ENCODE data around the gene CTDSP1.
A peak's percentile ranks its signal among the peaks of the same experiment; 100 is the strongest.

The CTDSP1 gene

DNA sequence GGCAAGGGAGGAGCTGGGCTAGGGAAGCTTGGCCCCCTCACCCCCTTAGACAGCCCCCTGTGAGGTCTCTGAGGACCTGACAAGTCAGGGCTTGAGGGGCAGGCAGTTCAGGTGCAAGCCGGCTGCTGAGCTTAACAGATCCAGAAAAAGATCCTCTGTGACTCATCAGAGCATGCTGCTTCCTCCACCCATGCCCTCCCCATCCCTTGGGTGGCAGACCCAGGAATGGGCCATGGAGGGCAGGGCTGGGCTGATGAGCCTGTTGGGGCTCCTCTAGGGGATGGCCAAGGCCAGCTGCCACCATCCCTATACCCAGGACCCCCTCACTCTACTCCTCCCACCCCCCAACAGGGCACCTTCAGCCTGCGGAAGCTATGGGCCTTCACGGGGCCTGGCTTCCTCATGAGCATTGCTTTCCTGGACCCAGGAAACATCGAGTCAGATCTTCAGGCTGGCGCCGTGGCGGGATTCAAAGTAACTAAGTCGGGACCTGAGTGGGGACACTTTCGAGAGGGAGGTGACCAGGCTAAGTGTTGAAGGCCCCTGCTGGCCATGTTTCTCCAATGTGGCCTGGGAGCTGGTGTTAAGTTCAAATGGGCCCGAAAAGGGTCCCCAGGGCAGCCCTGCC, 15.7 kb upstream of the CTDSP1 start:
- DNase-seq = no peak

DNA sequence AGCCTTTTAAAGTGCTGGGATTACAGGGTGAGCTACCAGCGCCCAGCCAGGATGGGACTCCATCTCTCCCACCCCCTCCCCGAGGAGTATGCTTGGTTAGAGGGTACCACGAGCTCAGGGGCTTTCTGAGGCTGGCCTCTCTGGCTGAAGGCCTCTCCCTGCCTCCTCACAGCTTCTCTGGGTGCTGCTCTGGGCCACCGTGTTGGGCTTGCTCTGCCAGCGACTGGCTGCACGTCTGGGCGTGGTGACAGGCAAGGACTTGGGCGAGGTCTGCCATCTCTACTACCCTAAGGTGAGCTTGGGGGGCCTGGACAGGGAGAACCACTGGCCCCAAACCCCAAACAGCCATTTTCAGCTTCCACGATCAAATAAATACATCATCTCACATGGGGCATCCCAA, 14.7 kb upstream of the CTDSP1 start:
- DNase-seq = no peak

DNA sequence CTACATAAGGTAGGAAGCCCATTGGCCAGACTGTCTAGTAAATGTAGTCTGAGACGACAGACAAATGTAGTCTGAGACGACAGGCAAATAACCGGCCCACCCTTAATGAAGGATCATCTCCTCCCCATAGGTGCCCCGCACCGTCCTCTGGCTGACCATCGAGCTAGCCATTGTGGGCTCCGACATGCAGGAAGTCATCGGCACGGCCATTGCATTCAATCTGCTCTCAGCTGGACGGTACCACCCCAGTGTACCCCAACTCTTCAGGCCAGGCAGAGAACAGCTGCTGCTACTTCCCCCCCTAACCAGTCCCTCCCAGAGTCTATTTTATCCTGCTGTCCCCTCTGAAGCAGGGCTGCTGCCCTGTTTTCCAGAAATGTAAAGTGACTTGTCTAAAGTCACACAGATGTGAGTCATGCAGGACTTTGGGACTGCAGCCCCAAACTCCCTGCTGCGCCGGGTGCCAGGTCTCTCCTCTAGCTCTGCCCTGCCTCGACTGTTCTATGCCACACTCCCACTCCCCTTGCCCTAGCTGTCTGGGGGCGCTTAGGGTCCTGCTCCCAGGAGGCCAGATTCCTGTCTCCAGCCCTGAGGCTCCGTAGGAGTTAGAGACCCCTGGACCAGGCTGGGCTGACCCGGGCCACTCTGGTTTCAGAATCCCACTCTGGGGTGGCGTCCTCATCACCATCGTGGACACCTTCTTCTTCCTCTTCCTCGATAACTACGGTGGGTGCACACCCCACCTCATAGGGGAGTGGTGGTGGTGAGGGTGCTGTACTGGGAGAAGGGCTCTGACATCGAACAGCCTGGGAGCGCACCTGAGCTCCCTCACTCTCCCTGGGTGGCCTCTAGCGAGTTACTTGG, 12.9 kb upstream of the CTDSP1 start:
- no peak for DNase-seq

DNA sequence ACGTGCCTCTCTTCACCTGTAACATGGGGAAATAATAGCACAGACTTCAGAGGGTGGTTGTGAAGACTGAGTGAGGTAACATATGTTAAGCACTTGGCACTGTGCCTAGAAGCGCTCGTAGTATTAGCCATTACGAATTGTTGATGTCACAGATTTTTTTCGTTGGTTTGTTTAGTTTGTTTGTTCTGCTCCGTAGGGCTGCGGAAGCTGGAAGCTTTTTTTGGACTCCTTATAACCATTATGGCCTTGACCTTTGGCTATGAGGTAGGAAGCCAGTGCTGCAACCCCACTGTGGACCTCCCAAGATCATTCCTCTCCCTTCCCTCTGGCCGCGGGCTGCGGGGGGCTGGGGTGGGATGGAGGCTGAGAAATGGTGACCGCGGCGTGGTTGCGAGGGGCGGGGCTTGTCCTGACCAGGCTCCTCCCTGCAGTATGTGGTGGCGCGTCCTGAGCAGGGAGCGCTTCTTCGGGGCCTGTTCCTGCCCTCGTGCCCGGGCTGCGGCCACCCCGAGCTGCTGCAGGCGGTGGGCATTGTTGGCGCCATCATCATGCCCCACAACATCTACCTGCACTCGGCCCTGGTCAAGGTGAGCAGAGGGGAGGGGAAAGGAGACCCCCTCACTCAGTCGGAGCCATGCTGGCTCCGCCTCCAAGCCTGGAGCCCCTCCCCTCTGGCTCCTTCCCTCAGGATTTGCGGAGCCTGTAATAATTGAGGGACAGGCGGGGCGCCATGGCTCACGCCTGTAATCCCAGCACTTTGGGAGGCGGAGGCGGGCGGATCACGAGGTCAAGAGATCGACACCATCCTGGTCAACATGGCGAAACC, 12.1 kb upstream of the CTDSP1 start:
- DNase-seq = peak; percentile 55

DNA sequence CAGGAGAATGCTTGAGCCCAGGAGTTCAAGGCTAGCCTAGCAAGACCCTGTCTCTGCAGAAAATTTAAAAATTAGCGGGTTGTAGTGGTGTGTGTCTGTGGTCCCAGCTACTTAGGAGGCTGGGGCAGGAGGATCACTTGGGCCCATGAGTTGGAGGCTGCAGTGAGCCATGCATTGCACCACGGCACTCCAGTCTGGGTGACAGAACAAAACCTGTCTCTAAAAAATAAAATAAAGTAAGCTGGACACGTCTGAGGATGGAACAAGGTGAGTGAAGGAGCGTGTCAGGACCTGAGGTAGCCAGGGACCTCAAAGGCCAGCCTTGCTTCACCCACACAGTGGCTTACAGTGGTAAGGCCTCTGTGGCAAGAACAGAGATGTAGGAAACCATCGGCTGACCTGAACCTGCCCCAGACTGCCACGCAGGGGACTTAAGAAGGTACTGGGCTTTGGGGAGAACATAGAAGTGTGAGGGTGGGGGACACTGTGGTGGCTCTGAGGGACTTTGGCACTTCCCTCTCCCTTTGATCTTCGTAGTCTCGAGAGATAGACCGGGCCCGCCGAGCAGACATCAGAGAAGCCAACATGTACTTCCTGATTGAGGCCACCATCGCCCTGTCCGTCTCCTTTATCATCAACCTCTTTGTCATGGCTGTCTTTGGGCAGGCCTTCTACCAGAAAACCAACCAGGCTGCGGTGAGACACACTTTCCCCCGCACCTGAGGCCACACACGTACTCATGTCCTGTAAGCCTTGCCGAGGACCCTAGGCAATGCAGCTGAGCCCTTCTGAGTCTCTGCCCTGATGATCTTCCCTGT, 10.1 kb upstream of the CTDSP1 start:
- DNase-seq = no peak

DNA sequence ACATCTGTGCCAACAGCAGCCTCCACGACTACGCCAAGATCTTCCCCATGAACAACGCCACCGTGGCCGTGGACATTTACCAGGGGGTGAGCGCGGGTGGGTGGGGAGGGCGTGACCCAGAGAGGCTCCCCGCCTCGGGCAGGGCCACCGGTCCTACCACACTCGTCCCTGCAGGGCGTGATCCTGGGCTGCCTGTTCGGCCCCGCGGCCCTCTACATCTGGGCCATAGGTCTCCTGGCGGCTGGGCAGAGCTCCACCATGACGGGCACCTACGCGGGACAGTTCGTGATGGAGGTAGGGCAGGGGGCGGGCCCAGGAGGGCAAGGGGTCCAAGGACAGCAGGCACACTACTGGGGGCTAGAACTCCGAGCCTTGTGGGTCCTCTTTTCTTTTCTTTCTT, 8.5 kb upstream of the CTDSP1 start:
- DNase-seq = no peak

DNA sequence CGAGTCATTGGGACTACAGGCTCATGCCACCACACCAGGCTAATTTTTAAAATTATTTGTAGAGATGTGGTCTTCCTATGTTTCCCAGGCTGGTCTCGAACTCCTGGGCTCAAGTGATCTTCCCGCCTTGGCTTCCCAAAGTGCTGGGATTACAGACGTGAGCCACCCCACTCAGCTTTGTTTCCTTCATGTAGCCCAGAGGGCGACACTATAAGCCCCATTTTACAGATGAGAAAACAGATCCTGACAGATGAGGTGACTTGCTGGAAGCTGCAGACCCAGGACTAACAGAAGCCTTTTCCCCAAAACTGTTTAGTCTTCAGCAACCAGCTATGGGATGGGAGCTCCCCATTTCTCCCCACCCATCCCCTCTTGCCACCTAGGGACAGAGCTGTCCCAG, 7.2 kb upstream of the CTDSP1 start:
- DNase-seq = no peak

DNA sequence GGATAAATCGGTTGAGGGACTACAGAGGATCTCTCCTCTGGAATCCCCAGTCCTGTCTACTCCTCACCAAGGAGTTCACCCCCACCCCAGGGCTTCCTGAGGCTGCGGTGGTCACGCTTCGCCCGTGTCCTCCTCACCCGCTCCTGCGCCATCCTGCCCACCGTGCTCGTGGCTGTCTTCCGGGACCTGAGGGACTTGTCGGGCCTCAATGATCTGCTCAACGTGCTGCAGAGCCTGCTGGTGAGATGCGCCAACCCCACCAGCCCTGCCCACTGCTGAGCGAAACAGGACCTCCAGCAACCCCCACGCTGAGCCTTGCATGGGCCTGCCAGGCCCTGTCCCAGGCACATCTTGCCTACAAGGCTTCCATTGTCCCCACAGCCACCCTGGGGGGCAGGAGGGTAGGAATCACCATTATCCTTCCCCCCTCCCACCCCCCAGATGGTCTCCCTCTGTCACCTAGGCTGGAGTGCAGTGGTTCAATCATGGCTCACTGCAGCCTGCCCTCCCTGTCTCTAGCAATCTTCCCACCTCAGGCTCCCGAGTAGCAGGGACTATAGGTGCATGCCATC, 6.7 kb upstream of the CTDSP1 start:
- DNase-seq = no peak

DNA sequence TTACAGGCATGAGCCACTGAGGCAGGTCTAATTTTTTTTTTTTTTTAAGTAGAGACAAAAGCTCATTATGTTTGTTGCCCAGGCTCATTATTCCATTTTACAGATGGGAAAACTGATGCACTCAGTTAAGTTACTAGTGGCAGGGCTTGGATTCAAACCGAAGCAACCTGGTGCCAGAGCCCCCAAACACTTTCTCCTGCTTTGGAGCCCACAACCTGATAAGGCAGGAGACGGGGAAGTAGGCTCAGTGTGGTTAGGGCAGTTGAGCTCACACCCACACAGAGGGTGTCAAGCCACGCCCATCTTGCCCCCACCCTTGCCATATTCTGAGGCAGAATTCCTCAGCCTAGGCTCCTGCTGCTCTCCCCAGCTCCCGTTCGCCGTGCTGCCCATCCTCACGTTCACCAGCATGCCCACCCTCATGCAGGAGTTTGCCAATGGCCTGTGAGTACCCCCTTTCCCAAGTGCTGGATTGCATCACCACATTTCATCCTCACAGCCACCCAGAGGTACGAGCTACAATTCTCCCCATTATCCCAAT, 5.8 kb upstream of the CTDSP1 start:
- no peak for DNase-seq

DNA sequence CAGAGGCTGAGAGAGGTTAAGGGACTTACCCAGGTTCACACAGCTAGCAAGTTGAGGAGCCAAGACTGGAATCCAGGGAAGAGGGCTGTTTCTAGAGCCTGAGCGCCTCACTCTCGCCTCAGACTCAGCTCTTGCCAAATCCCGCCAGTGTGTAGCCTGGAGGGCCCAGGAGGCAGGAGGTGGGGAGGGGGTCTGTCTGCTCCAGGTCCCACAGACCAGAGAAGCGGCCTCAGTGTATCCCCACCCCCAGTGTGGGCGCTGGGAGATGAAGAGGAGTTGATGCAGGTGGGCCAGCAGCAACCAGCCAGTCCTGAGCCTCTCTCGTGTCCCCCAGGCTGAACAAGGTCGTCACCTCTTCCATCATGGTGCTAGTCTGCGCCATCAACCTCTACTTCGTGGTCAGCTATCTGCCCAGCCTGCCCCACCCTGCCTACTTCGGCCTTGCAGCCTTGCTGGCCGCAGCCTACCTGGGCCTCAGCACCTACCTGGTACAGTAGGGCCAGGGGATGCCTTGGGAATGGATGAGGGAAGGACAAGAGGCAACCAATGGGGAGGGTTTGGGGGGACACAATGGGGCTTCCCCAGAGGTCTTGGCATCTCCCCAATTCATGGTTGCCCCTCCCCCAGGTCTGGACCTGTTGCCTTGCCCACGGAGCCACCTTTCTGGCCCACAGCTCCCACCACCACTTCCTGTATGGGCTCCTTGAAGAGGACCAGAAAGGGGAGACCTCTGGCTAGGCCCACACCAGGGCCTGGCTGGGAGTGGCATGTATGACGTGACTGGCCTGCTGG, 5.2 kb upstream of the CTDSP1 start:
- no peak for DNase-seq

DNA sequence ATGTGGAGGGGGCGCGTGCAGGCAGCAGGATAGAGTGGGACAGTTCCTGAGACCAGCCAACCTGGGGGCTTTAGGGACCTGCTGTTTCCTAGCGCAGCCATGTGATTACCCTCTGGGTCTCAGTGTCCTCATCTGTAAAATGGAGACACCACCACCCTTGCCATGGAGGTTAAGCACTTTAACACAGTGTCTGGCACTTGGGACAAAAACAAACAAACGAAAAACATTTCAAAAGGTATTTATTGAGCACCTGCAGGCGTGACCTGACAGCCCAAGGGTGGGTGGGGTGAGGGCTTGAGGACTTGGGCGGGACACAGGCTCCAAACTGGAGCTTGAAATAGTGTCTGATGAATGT, 4.6 kb upstream of the CTDSP1 start:
- no peak for DNase-seq

DNA sequence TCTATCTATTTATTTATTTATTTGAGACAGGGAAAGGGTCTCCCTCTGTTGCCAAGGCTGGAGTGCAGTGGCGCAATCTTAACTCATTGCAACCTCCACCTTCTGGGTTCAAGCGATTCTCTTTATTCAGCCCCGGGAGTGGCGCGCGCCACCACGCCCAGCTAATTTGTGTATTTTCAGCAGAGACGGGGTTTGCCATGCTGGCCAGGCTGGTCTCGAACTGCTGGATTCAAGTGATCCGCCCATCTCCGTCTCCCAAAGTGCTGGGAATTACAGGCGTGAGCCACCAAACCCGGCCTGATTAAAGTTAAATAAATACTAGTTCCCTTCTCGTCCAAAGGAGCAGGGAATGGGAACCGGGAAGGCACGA, 4.2 kb upstream of the CTDSP1 start:
- no peak for DNase-seq

DNA sequence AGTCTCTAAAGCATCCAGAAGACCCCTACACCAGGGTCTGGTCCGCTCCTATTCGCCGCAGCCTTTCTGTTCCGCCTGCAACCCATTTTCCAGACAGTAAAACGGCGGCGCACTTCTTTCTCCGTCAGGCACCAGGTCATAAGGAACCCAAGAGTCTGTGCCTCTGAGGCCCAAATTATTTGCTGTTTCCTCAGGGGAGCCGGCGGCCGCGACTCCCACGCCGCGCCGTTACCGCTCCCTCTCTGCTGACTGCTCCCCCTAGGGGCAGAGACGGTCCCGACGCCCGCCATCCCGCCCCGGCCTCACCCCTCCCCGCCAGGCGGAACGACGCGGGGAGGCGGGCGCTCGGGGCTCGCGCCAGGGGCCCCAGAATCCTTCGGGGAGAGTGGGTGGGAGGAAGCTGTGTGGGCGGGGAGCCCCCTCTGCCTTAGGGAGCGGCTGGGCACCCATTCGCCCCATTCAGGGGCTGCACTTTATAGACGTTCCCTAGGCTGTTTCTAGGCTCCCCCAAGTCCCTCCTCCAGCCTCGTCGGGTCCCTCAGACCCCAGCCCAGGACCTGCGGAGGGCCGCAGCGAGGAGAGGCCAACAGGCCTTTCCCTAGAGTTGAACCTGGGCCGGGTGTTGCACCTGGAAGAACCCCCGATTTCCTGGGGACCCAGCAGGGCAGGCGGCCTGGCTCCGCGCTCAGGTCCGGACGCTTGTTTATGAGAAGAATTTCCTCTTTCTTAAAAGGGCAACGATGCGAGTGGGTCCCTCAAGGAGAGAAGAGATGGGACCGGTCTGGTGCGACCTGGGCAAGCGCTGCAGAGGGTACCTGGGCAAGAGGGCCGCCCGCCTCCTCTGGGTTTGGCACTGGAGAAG, 3.6 kb upstream of the CTDSP1 start:
- DNase-seq = peak; percentile 85

DNA sequence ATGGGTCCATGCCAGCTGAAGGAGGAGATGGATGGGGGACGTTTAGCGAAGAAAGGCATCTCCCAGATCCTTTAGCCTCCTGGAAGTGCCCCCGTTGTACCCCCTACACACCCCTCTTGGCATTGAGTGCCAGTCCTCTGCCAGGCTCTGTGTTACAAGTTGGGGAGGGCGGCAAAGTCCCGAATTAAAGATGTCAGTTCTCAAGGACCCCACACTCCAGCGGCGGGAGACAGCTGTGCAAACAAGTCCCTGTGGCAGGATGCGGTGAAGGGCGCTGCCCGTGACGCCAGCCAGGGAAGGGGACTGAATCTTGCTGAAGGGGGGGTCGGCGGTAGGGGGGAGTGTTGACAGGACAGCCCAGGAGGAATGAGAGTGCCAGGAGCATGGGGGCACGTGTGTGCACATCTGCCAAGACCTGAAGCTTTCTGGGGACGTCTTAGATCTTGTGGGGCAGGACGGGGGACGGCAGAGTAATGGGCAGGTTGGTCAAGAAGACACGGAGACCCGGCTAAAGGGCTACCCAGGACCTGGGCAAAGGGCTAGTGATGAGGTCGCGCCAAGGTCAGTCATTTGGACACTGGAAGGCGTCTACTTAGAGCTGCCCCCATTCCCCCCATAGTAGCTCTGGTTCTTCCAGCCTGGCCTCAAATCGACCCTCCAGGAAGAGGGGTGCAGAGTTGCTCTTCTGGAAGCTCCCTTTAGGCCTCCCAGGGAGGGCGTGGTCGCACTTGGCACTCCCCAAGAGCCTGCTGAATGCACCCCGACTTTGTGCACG, 2.8 kb upstream of the CTDSP1 start:
- no peak for DNase-seq

DNA sequence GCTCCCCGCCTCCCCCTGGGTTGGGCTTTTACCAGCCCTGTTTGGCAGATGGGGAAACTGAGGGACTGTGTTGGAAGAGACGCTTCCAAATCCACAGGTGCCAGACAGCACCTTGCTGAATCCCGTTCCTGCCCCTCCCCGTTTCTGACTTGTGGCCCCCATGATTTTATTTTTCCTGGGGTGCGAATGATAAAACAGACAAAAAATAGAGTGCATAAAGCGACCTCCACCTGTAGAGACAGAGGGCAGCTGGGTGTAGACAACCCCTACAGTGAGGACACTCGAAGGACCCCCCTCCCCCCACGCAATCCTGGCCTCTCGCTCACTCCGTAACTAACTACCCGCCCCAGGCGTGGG, 2.2 kb upstream of the CTDSP1 start:
- no peak for DNase-seq

DNA sequence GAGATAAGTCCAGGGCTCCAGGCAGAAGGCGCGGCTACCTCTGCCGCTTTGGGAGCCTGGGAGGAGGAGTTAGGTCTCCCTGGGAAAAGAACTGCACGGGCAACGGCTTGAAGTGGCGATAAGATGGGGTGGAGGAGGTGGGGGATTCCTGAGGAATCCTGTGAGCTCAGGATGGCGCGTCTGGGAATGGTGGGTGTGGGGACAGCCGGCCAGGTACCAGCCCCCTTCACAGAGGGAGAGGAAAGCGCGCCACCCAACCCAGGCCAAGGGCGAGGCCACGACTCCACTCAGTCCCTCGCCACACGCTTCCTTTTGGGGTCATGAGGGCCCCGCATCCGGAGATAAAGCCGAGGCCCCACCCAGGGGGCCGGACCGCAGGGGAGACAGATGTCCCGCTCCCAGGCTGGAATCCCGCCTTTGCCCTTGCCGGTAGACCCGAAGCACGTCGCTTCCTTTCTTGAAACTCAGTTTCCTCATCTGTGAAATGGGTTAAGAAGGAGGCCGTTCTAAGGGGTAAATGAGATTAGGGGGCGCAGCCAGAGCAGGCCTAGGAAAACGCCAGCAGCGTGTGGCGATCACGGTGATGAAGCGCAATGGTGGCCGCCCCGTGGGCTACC, 1.7 kb upstream of the CTDSP1 start:
- no peak for DNase-seq

DNA sequence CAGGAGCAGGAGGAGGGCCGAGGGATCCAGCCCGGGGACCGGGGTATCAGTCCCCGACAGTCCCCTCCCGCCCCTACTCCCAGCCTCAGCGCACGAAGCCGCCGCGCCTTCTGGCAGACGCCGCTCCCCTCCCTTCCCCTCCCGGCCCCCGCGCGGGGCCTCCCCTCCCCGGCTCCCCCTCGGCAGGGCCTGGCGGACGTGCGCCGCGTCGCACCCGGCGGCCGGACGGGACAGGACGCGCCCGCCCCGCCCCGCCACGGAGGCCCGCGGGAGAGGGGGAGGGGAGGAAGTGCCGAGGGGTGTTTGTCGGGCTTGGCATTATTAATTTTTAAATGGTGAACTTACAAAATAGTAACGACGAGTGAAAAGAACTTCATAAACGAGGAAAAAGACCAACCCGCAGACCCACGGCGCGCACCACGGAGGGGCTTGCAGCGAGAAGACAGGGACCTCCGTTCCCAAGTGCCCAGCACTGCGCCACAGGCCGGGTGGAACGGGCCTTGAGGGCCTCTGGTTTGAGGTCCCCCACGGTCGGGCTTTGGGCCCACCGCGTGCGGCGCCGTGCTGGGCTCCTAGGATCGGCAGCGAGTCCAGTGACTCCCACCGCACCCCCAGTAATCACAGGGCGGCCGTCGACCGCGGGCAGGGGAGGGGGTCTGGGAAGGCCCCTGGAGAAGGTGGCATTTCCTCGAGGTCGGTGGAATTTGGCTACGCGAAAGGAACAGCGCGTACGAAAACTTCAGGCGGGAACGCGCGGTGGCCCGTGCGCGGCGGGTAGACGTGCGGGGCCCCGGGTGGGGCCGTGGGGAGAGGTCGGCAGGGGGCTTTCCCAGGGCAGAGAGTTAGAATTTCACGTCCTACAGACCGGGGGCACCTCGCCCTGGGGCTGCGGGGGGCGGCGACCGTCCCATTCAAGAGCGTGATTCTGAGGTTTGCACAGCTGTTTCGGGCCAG, 954 bp upstream of the CTDSP1 start:
- no peak for DNase-seq

All from NCI-H1436 treated with DMSO at 0.1 percent for 48 hours (cell line).